MCF 10A (cell line): ENCODE data around the gene CCDC38. TPM values are rescaled to one million over a fixed set of nuclear protein-coding genes. Genes with fewer than 3 reads are reported as not detected.

Experiments
- BruUV-seq: library from RNA; stranded (reverse); fragments of 400-500 nt; replicated peaks from 2 replicates; lab custom pipeline; 2021; lab: Mats Ljungman, UMichigan
- CTCF ChIA-PET: fragments of 300-600 bp; sonication (Branson Sonifier 250); formaldehyde crosslinking; extraction: SDS; loops from one replicate; lab custom pipeline; 2021; ENCODE audit warnings: antibody characterized with exemption, inconsistent platforms; lab: Yijun Ruan, JAX
- POLR2A ChIA-PET: fragments of 300-600, 350-650 bp; sonication (Branson Sonifier 250); formaldehyde crosslinking; extraction: SDS; loops from one replicate; lab custom pipeline; 2020; ENCODE audit warnings: antibody characterized with exemption, inconsistent platforms; lab: Yijun Ruan, JAX
- DNase-seq: peaks from one replicate; pipeline ENCODE4 v3.0.0-alpha.2; 2018; ENCODE audit not compliant: unreplicated experiment
- H3K27ac Mint-ChIP-seq: one replicate; pipeline ENCODE4 v1.8.0; 2022; ENCODE audit warnings: mild to moderate bottlenecking, low read depth, mixed read lengths; ENCODE audit not compliant: unreplicated experiment
- H3K27me3 Mint-ChIP-seq: one replicate; pipeline ENCODE4 v1.8.0; 2022; ENCODE audit warnings: mixed read lengths; ENCODE audit not compliant: insufficient read depth, unreplicated experiment
- H3K36me3 Mint-ChIP-seq: one replicate; pipeline ENCODE4 v1.8.0; 2022; ENCODE audit warnings: mild to moderate bottlenecking, moderate library complexity, mixed read lengths; ENCODE audit not compliant: insufficient read depth, unreplicated experiment
- H3K4me1 Mint-ChIP-seq: one replicate; pipeline ENCODE4 v1.8.0; 2022; ENCODE audit warnings: mixed read lengths; ENCODE audit not compliant: insufficient read depth, unreplicated experiment
- H3K4me3 Mint-ChIP-seq: one replicate; pipeline ENCODE4 v1.8.0; 2022; ENCODE audit warnings: mild to moderate bottlenecking, moderate library complexity, mixed read lengths; ENCODE audit not compliant: unreplicated experiment
- H3K9me3 Mint-ChIP-seq: one replicate; pipeline ENCODE4 v1.8.0; 2022; ENCODE audit warnings: mixed read lengths; ENCODE audit not compliant: unreplicated experiment
- CTCF ChIP-seq: fragments of 200-600 bp; IDR thresholded peaks from one replicate; pipeline ENCODE4 v1.8.0; 2022; ENCODE audit warnings: antibody characterized with exemption, mild to moderate bottlenecking; ENCODE audit not compliant: unreplicated experiment
- intact Hi-C: fragments of 100-400 bp; cut with micrococcal nuclease; formaldehyde crosslinking; loops from 2 replicates; pipeline ENCODE4 v1.14.1; 2022
- total RNA-seq: library from RNA; stranded (reverse); gene quantifications from 2 replicates; pipeline ENCODE4 v1.2.3, GENCODE V29; 2022

The CCDC38 gene
- total RNA-seq, 1 experiment from 2014 or later = not detected

DNA sequence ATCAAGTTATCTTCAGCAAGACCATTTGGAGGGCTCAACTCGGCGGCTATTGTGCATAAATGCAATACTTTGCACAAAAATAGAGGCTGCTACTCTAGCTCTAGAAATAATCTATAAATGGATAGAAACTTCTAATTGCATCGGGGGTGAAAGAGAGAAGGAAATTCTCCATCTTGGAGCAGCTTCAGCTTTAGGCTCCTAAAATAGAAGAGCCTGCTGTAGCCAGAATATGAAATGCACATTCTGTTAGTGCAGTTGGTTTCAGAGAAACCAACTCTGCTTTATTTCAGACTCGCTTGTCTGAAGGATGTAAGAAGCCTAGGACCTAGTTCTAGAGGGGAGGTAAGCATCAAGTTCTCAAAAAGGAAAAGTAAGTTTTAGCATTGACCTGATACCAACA is 45.6 kb downstream of the CCDC38 start:
- BruUV-seq = no TSS peak
- CTCF ChIA-PET = interaction anchor here (0.8 to 1.4 kb wide), 3 partner anchors 20 to 101 kb away, joined by 3 to 5 read pairs (median 4); no protein-coding TSS in a partner anchor
- H3K4me3 Mint-ChIP-seq = no peak overlapping the region
- POLR2A ChIA-PET = no interaction called here
- peaks cover 13% of the 10 kb centered on the region for H3K27me3 Mint-ChIP-seq
- no peaks in the 10 kb centered on the region for H3K4me1 Mint-ChIP-seq
- TF ChIP-seq CTCF = no peak
- DNase-seq = no peak
- intact Hi-C loops = no loop called here
- no peaks in the 10 kb centered on the region for H3K36me3 Mint-ChIP-seq
- H3K9me3 Mint-ChIP-seq = no peaks in the 10 kb centered on the region
- no peak overlapping the region for H3K27ac Mint-ChIP-seq

DNA sequence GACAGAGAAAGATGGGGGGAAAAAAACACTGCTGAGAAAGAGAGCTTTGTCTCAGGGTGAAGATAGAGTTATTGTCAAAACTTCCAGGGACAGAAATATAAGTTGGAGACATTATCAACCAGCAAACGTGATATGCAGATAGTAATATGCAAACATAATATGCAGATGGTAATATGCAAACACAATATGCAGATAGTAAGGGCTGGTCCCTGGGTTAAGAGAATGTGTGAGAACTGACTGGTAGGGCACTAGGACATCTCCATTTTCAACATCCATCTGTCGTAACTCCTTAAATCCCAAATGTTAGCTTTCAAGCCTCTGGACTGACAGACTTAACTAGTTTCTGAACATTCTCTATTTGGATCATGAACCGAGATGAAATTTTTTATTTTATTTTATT is 51.5 kb downstream of the CCDC38 start:
- CTCF ChIA-PET = interaction anchor here (0.7 to 1.0 kb wide), 3 partner anchors 26 to 1789 kb away, joined by 3 read pairs; no protein-coding TSS in a partner anchor
- Mint-ChIP-seq H3K27ac (no peak overlapping the region), H3K4me1 (no peaks in the 10 kb centered on the region), H3K36me3 (no peaks in the 10 kb centered on the region), H3K27me3 (peaks cover 13% of the 10 kb centered on the region), H3K4me3 (no peak overlapping the region), H3K9me3 (no peaks in the 10 kb centered on the region)
- no TSS peak for BruUV-seq
- intact Hi-C loops = no loop called here
- POLR2A ChIA-PET = interaction anchor here (0.6 kb wide), 2 partner anchors 10 to 81 kb away, joined by 3 read pairs; no protein-coding TSS in a partner anchor
- no peak for TF ChIP-seq CTCF
- no peak for DNase-seq

DNA sequence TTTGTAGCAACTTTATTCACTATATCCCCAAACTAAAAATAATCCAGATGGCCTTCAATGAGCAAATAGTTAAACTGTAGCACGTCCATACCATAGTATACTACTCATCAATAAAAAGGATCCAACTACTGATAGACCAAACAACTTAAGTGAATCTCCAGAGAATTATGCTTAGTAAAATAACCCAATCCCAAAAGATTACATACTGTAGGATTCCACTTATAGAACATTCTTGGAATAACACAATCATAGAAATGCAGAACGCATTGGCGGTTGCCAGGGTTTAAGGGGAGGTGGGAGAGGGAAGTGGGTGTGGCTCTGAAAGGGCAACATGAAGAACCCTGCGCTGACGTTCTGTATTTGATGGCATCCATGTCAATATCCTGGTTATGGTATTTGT is 55.1 kb downstream of the CCDC38 start:
- no peaks in the 10 kb centered on the region for H3K36me3 Mint-ChIP-seq
- H3K27me3 Mint-ChIP-seq = no peaks in the 10 kb centered on the region
- TF ChIP-seq CTCF = no peak
- intact Hi-C loops = no loop called here
- no peak overlapping the region for H3K4me3 Mint-ChIP-seq
- DNase-seq = no peak
- BruUV-seq = no TSS peak
- CTCF ChIA-PET = no interaction called here
- POLR2A ChIA-PET = no interaction called here
- H3K27ac Mint-ChIP-seq = no peak overlapping the region
- H3K9me3 Mint-ChIP-seq = no peaks in the 10 kb centered on the region
- H3K4me1 Mint-ChIP-seq = no peaks in the 10 kb centered on the region

GRCh38 chr12:95884998-95885397 is 57.4 kb downstream of the CCDC38 start:
- Mint-ChIP-seq H3K4me3 (no peak overlapping the region), H3K27me3 (no peaks in the 10 kb centered on the region), H3K9me3 (no peaks in the 10 kb centered on the region), H3K36me3 (no peaks in the 10 kb centered on the region), H3K4me1 (no peaks in the 10 kb centered on the region), H3K27ac (no peak overlapping the region)
- no TSS peak for BruUV-seq
- no peak for TF ChIP-seq CTCF
- intact Hi-C loops = no loop called here
- DNase-seq = no peak
- ChIA-PET CTCF (interaction anchor here (0.7 to 1.9 kb wide), 3 partner anchors 33 to 311 kb away, joined by 3 to 5 read pairs (median 3); no protein-coding TSS in a partner anchor), POLR2A (no interaction called here)
